Measurements from ENCODE around the gene CCDC116.

DNA sequence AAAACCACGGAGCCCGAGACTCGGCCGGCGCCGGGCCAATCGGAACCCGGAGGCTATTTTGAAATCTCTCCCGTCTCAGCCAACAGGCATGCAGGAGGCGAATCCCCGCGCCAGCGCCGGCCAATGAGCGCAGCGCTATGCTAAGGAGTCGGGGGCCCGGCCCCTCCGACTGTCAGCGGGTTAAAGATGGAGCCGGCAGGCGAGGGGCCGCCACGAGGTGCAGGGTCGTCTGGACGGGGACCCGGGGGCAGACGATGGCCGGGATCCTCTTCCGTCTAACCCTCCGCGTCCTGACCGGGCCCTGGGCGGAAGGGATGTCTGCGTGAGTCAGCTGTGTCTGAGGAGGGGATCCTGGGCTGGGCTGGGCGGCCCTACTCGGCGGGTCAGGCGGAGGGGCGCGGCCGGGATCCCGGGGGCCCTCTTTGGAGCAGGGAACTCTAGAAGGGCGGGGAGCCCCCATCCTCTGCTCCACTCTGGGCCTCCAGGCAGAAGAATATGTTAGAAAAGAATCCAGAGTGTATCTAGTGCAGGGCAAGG lies 19.5 kb downstream of the CCDC116 start:
- TF ChIP-seq FOXP2 (optimal IDR thresholded peaks at IDR 0.05; ENCODE audit: borderline replicate concordance, extremely low read depth, extremely low read length, insufficient read depth) (no peak), POLR2AphosphoS5 (IDR thresholded peaks at IDR 0.05; ENCODE audit: low read depth, low read length) (peak; percentile 67; the same call in 1 of the 2 replicates), TAF1 (IDR thresholded peaks at IDR 0.05; ENCODE audit: borderline replicate concordance, insufficient read depth, low read length) (peak; percentile 78; the same call in 1 of the 2 replicates)
- TF ChIP-seq, protein P1, sequence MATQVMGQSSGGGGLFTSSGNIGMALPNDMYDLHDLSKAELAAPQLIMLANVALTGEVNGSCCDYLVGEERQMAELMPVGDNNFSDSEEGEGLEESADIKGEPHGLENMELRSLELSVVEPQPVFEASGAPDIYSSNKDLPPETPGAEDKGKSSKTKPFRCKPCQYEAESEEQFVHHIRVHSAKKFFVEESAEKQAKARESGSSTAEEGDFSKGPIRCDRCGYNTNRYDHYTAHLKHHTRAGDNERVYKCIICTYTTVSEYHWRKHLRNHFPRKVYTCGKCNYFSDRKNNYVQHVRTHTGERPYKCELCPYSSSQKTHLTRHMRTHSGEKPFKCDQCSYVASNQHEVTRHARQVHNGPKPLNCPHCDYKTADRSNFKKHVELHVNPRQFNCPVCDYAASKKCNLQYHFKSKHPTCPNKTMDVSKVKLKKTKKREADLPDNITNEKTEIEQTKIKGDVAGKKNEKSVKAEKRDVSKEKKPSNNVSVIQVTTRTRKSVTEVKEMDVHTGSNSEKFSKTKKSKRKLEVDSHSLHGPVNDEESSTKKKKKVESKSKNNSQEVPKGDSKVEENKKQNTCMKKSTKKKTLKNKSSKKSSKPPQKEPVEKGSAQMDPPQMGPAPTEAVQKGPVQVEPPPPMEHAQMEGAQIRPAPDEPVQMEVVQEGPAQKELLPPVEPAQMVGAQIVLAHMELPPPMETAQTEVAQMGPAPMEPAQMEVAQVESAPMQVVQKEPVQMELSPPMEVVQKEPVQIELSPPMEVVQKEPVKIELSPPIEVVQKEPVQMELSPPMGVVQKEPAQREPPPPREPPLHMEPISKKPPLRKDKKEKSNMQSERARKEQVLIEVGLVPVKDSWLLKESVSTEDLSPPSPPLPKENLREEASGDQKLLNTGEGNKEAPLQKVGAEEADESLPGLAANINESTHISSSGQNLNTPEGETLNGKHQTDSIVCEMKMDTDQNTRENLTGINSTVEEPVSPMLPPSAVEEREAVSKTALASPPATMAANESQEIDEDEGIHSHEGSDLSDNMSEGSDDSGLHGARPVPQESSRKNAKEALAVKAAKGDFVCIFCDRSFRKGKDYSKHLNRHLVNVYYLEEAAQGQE (IDR thresholded peaks at IDR 0.05; ENCODE audit: insufficient read depth in 1 of 2, low read depth in 2 of 2, low read length in 2 of 2): no peak
